HPDE6-E6E7 (cell line): Measurements from ENCODE around the gene FRMD4A.

Experiments
- DNase-seq: peaks from one replicate; pipeline ENCODE4 v3.0.0; 2011; ENCODE audit warnings: missing footprints; ENCODE audit errors: extremely low spot score

Gene FRMD4A

GRCh38 chr10:13617116-13617515 lies 713.6 kb downstream of the FRMD4A start:
- no peak for DNase-seq

GRCh38 chr10:13615650-13616300 lies 714.9 kb downstream of the FRMD4A start:
- no peak for DNase-seq

- DNase-seq: no peak
Measured at GRCh38 chr10:13614530-13615332, 716.0 kb downstream of the FRMD4A start.

GRCh38 chr10:13613519-13613918 lies 717.2 kb downstream of the FRMD4A start:
- no peak for DNase-seq

- DNase-seq: no peak
Measured at GRCh38 chr10:13612654-13613373, 717.9 kb downstream of the FRMD4A start.

GRCh38 chr10:13608246-13608853 lies 722.4 kb downstream of the FRMD4A start:
- DNase-seq: no peak

- DNase-seq: no peak
Measured at GRCh38 chr10:13604357-13605040, 726.2 kb downstream of the FRMD4A start.

- no peak for DNase-seq
Measured at GRCh38 chr10:13597909-13598308, 732.8 kb downstream of the FRMD4A start.

- no peak for DNase-seq
Measured at GRCh38 chr10:13594641-13595040, 736.1 kb downstream of the FRMD4A start.
